Astrocyte of the spinal cord (primary cell): ENCODE data around the gene FHIT.

Source experiments
- DNase-seq: peaks from one replicate; pipeline ENCODE4 v3.0.0; 2011; ENCODE audit warnings: low read depth, low spot score
- H3K4me3 ChIP-seq: 2 replicates; pipeline ENCODE4 v1.5.1; 2011; ENCODE audit warnings: low read depth, mild to moderate bottlenecking, low read length, moderate library complexity
- in situ Hi-C: cut with HindIII; loops from 2 replicates; pipeline ENCODE4 v1.10.0; 2017; ENCODE audit warnings: low sequenced_read_pairs
- TF ChIP-seq, protein P1 (sequence below): IDR thresholded peaks from 2 replicates; pipeline ENCODE4 v1.5.1; 2012; ENCODE audit warnings: low read depth, mild to moderate bottlenecking, low read length, inconsistent platforms

The FHIT gene

DNA sequence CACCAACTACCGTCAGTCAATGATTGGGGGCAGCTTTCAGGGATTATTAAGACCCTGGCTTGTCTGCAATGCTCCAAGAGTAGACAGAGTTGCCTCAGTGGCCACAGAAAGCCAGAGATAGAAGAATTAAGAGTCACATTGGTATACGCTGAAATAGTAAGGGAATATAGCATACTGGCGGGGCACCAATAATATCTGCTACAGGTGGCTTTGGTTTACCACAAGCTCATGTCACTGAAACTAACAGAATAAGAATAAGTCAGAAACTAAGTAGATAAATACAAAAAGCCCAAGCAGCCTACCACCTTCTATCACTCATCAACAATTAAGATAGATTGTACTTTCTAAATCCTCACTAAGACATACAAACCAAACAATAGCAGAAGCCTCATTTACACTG is 2.5 kb upstream of the FHIT start:
- no peak for DNase-seq
- TF ChIP-seq, protein P1, sequence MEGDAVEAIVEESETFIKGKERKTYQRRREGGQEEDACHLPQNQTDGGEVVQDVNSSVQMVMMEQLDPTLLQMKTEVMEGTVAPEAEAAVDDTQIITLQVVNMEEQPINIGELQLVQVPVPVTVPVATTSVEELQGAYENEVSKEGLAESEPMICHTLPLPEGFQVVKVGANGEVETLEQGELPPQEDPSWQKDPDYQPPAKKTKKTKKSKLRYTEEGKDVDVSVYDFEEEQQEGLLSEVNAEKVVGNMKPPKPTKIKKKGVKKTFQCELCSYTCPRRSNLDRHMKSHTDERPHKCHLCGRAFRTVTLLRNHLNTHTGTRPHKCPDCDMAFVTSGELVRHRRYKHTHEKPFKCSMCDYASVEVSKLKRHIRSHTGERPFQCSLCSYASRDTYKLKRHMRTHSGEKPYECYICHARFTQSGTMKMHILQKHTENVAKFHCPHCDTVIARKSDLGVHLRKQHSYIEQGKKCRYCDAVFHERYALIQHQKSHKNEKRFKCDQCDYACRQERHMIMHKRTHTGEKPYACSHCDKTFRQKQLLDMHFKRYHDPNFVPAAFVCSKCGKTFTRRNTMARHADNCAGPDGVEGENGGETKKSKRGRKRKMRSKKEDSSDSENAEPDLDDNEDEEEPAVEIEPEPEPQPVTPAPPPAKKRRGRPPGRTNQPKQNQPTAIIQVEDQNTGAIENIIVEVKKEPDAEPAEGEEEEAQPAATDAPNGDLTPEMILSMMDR: no peak
- H3K4me3 ChIP-seq: no peak overlapping the region
- in situ Hi-C loops: no loop called here

DNA sequence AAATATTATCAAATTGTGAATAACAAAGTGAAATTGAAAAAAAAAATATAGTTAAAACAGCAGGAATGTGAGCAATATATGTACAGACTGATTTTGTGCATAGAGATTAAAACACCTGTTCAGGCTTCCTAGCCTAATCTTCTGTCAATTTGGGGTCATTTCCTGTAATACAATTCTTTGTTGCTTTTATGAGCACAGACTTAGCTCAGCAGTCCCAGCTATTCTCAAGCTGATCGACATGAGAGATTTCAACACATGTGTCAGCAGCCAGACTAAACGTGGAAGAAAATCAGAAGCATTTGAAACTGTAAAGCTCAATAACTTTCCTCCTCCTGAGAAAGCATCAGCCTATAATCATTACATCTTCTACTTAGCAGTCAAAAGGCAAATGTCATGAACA is 1.6 kb upstream of the FHIT start:
- DNase-seq: no peak
- in situ Hi-C loops: no loop called here
- no peak overlapping the region for H3K4me3 ChIP-seq
- TF ChIP-seq, protein P1: no peak

DNA sequence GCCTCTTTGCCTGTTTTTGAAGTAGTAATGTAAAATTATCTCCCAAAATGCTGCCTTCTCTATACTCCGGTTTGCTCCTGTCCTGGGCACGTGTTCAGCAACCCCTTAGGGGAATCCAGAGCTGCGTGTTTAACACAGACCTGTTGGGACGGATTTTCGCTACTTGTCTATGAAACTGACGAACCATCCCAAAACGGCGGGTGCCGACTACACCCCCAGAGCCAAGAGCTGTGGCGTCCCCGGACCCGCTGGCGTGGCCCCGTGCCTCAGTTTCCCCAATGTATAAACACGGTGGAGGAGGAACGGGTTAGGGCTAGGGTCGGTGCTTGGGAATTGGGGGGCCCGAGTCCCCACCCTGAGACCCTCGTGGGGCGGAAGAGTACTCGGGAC is 473 bp downstream of the FHIT start:
- in situ Hi-C loops: no loop called here
- DNase-seq: no peak
- TF ChIP-seq, protein P1: no peak
- H3K4me3 ChIP-seq: peak overlapping the region; percentile 77

DNA sequence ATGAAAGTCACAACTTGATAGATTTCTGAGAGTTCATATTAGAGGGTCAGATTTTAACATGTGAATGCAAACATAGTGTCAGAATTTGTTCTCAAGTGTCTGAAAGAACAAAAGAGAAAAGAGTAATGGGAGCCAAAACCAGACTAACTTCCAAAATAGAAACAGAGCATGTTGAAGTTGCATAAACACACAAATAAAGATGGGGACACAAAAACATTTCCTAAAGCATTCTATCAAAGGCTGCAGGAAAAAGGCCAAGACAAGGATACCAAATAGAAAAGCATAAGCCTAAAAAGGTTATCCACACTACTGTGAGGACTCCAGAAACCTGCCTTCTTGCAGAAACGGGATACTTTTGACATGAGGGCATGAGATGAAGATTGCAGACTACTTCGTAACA is 2.8 kb downstream of the FHIT start:
- in situ Hi-C loops: no loop called here
- no peak overlapping the region for H3K4me3 ChIP-seq
- DNase-seq: no peak
- TF ChIP-seq, protein P1: no peak

DNA sequence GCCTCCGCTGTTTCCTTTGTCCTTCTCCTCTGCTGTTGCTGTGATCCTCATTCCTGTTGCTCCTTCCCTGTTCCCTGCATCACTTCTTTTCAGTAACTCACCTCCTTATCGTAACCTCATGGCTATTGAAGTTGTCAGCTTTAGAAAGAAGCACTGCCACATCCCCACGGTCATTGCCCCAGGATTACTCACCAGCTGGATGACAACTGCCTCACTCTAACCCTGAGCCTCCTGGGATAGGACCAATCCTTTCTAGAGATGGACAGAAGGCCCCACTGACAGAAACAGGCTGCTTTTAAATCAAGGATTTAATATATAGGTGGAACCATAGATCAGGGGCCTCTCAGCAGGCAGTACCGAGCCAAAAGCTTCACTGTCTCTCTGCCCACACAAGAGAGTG is 4.1 kb downstream of the FHIT start:
- H3K4me3 ChIP-seq: no peak overlapping the region
- in situ Hi-C loops: no loop called here
- no peak for DNase-seq
- TF ChIP-seq, protein P1: no peak

DNA sequence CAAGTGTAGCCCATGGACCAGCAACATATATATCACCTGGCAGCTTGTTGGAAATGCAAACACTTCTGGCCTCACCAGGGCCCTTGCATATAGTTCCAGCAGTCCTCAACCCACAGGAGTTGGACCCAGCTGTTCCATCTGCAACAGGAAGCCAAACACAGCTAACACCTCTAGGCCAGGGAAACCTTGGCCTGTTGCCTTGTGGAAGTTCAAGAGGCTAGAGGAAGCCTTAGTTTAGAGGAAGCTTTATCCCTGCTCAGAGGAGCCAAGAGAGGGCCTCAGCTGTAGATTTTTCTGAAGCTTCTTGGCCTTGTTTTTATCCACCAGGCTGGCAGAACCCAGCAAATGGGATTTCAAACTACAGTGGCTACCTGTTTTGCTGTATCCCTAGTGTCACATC is 11.4 kb downstream of the FHIT start:
- TF ChIP-seq, protein P1: no peak
- no peak overlapping the region for H3K4me3 ChIP-seq
- DNase-seq: no peak
- in situ Hi-C loops: no loop called here

DNA sequence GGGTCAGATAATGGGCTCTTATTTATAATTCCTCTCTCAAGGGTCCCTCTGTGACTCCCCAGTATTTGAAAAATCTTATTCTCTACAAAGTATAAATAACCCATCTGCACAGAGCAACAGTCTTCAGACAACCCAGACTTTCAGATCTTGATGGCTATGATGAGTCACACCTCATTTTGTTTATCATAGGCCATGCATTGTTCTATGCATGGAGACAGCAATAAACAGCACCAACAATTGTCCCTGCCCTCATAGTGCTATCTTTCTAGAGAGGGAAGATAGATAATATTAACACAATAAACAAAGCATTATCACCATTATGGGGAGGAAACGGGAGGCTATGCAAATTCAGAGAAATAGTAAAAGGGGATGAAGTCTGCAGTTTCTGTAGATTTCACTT is 13.4 kb downstream of the FHIT start:
- DNase-seq: no peak
- TF ChIP-seq, protein P1: no peak
- H3K4me3 ChIP-seq: no peak overlapping the region
- in situ Hi-C loops: no loop called here
